GM21528 (cell line): Measurements from ENCODE around the gene AP2A2.

ENCODE experiments used
- ATAC-seq: cut with Tn5 transposase; IDR thresholded peaks from one replicate; pipeline ENCODE4 v1.9.1; 2021; ENCODE audit warnings: mild to moderate bottlenecking, moderate library complexity; ENCODE audit not compliant: unreplicated experiment, low FRiP score

Gene AP2A2

DNA sequence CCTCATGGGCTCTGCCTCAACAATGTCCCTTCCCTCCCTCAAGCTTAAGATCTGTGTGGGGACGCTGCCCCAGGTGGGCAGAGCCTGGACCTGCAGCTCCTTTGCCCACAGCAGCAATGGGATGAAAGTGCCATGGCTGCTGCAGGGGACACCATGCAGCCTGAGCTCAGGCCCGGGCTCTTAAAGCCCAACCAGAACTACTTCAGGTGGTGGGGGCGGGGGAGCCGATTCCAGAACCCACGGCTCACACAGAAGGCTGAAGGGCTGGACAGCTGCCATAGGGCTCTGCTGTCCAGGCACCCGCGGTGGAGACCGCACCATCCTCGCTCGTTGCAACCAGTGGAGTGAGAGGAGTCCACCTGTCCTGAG is 27.5 kb upstream of the AP2A2 start:
- ATAC-seq: no peak

DNA sequence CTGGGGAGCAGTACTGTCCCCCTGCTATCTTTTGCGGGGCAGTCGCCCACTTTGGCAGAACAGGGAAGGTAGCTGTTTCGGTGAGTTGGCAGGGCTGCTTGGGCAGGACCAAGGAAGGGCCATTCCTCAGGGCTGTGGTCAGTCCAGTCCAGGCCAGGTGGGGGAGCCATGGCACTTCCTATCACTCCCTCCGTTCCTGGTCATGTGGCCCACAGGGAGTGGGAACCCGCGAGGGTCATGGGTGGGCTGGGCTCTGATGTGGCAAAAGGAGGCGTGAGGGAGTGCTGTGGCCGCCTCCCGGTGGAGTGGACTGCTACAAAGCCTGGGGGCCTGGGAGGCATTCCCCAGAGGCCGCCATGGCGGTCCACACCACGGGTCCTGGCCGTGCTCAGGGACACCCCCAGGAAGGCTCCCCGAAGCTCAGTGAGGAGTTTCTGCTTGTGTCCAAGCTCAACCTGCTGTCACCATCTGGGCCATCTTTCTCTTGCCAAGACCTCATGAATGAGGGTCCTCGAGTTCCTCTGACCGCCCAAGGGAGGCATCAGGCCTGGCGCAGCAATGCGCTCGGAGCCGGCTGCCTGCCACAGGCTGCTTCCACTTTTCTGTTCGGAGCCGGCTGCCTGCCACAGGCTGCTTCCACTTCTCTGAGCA is 27.0 kb upstream of the AP2A2 start:
- ATAC-seq: no peak

DNA sequence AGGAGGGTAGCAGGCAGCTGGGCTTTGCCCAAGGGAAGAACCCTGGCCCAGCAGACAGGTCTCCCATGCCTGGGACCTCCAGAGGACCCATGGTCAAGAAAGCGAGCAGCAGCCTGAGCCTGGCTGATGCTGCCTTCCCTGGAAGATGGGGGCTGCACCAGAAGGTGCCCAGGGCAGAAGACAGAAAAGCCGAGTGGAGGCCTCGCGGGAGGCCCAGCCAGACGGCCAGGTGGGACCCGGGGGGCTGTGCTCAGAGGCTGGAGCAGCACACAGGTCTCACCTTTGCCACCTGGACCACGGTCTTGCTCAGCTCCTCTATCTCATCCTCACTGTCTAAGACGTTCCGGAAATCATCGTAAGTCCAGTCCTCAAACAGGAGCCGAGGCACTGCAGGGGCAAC is 25.9 kb upstream of the AP2A2 start:
- ATAC-seq: no peak

DNA sequence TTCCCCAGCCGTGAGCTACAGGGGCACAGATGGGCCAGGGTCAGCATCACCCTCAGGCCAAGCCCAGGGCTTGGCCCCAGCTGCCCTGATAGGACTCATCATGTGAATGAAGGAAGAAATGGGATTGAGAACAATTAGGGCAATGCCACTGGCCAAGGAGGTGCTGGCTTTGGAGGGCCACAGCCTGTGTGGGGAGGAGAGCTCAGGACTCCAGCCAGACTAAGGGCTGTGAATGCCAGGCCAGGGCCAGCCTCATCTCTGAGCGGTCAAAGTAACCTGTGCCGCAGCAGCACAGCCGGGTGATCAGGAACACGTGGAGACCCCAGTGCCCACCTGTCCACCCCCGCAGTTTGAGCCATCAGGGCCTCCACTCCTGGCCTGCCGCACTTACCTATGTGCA is 25.1 kb upstream of the AP2A2 start:
- no peak for ATAC-seq

DNA sequence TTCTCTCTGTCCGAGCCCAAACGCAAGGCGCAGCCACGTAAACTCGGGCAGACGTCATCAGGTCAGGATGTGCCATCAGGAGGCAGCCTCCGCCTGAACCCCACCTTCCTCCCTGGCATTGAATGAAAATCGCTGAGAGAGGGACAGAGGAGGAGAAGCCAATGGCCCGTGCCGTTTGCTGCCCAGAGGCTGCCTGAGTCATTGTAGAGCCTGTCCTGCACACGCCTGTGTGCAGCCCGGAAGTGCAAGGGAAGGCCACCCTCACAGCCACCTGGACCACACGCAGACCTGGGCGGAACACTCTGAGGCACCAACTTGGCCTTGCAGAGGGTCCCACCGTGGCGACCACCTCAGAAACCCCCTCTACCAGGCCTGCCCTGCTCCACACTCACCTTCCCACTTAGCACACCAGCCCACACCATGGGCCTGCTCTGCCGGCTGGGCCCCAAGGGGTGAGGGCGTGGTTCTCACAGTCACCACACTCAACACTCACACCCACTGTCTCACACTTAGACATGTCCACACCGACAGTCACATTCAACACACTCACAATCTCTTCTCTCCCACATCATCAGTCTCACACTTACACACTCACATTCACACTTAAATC is 24.1 kb upstream of the AP2A2 start:
- no peak for ATAC-seq

DNA sequence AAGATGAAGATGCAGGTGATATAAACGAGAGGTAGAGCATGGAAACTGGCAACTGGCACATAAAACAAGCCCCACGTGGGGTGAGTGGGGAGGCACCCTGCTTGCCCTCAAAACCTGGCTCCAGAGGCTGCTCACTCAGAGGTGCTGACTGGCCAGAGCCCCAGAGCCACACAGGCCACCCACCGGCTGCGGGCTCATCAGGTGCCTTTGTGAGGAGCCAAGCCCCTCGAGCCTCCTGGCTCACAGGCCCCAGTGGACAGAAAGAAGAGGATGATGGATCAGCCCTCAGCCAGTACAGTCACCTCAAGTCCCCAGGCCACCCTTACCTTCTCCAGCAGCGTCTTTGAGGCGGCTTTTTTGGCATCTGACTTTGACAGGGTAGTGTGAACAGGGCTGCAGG is 21.3 kb upstream of the AP2A2 start:
- ATAC-seq: no peak

DNA sequence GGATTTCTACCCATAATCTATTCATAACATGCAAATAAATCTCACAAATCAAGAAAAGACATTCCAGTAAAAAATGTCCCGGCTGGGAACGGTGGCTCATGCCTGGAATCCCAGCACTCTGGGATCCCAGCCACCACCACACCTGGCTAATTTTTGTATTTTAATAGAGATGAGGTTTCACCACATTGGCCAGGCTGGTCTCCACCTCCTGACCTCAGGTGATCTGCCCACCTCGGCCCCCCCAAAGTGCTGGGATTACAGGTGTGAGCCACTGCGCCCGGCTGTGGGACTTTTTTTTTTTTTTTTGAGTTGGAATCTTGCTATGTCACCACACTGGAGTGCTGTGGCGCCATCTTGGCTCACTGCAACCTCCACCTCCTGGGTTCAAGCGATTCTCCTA is 19.7 kb upstream of the AP2A2 start:
- ATAC-seq: no peak

DNA sequence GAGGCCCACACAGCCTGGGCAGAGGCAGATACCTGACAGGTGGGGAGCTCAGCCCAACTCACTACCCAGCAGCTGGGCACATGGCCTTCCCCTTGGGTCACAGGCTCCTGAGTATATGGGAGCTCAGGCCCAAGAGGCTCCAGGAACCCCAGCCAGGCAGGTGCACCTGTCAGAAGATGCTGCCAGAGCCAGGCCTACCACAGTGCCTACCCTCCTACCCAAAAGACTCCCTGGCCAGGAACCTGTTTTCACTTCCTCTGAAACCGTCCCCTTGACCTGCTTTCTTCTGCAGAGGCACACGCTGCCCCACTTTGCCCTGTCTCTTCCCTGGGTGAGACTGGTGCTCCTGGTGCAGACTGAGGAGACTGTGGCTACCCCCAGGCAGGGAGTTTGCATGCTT is 18.0 kb upstream of the AP2A2 start:
- no peak for ATAC-seq

DNA sequence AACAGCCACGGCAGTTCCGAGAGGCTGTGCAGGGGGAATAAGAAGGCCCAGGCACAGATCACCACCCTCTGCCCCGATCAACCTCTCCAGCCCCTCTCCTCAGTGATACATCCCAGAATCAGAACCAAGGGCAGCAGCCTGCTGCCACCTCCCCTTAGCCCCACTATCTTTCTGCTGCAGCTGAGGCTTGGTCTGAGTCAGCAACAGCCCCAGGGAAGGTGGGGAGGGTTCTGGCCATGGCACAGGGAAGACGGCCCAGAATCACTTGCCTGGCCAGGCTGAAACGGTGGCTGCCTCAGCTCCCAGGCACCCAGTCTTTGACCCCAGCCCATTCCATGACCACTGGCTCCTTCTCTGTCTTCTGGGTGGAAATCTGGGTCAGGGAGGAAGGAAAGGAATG is 17.4 kb upstream of the AP2A2 start:
- no peak for ATAC-seq

DNA sequence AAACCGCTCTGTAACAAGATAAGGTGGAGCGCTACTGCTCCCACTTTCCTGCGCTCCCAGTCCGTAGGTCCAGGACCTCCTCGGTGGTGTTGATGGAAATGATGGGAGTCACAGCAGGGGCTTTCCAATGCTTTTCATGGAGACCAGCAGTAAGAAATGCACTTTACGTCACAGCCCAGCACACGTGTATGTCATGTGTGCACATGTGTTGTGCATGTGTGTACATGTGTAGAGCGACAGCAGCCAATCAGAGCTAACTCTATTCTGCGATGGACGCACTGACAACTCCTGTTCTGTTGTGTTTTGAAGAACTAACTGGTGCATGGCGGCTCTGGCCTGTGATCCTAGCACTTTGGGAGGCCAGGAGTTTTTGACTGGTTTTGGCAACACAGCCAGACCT is 16.3 kb upstream of the AP2A2 start:
- no peak for ATAC-seq

DNA sequence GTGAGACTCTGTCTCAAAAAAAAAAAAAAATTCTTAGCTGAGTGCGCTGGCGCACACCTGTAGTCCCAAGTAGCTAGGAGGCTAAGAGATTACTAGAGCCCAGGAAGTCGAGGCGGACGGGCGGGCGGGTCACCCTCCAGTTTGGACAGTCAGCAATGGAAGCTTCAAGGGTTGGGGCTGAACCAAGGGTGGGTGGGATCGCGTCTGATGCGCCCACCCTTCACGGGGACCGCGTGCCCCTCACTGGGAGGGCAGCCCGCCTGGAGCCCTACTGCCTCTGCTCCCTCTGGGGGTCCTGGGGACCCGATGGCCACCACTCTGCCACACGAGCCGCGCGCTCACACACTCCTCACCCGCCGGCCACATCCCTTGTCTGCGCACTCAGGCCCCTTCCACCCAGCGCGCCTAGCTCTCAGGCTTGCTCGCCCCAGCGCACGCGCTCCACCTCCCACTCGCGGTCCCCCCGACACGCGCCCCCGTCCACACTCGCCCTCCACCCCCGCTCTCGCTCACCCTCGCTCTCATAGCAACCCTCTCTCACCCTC is 15.6 kb upstream of the AP2A2 start:
- ATAC-seq: peak; percentile 20

DNA sequence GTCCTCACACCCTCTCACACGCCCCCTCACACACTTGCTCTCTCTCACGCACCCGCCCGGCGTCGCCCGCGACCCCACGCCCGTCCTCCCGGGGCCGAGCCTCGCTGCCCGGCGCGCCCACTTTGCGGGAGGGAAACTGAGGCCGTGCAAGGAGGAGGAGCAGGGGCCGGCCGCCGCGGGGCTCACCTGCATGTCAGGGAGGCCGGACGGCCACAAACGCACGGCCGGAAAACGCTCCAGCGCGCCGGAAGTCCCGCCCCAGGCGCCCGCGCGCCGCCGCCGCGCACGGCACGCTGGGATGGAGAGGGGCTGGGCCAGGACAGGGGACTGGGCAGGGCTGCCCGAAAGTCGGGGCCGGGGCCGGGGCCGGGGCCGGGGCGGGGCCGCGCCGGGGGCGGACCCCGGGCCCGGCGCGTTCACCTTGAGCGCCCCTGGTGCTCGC is 15.1 kb upstream of the AP2A2 start, which contains the start of gene CHID1:
Gene CHID1, minus strand, starts transcription at position 222 of the 442 bp plus-strand sequence. CDS start 5,994 bp downstream, outside the sequence.
- ATAC-seq: peak; percentile 80

DNA sequence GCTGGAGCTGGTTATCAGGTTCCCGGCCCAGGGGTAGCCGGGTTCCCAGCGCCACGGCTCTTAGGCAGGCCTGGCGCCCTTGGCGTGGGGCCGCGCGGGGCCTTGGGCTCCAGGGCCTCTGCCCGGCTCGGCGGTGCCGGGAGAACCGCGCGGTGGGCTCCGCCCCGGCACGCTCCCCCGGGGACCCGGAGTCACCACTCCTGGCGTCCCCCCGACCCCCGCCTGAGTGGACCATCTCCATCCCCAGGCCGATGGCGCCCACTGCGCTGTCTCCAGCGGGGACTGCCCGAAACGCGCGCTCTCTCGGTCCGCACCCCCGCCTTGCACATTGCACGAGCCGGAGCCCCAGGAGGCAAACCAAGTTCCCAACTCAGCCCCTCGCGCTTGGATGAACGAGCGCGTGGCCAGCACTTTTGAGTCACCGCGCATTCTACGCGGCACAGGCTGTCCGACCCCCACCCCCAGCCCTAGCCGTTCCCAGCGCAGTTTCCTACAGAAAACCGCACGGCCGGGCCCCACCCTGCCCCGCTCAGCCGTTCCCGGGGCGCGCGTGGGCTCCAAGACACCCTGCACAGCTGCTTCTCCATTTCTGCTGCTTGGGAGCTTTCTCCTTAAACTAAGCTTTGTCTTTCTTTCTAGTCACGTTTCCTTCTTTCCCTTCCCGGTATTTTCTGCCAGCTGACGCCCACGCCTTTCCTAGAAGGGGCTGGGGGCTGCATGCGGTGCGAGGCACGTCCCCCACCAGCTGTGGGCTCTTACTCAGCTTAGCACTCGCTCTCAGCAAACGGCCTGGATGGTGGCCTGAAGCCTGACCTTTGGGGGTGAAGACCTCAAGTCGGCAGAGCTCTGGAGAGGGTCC is 14.4 kb upstream of the AP2A2 start:
- peak; percentile 44 for ATAC-seq

DNA sequence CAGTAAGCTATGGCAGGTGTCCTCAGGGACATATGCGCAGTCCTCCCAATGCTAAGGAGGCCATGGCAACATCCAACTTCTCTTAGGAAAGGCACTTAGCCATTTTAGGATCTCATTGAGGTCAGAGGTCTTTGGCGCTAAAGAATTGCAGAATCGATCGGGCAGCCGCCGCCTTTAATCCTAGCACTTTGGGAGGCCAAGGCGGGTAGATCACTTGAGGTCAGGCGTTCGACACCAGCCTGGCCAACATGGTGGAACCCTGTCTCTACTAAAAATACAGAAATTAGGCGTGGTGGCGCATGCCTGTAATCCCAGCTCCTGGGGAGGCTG is 13.8 kb upstream of the AP2A2 start:
- no peak for ATAC-seq

DNA sequence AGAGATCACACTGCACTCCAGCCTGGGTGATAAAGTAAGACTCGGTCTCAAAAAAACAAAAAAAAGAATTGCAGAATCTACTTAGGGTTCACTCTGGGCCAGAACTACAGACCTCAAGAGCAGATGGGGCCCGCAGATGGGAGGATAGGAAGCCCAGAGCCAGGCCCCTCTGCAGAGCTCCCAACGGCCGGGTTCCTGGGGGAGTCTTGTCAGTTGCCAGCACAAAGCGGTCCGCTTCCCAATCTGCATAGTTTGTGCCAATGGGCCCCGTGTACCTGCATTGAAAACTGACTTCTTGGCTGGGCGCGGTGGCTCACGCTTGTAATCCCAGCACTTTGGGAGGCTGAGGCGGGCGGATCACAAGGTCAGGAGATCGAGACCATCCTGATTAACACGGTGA is 13.4 kb upstream of the AP2A2 start:
- no peak for ATAC-seq

DNA sequence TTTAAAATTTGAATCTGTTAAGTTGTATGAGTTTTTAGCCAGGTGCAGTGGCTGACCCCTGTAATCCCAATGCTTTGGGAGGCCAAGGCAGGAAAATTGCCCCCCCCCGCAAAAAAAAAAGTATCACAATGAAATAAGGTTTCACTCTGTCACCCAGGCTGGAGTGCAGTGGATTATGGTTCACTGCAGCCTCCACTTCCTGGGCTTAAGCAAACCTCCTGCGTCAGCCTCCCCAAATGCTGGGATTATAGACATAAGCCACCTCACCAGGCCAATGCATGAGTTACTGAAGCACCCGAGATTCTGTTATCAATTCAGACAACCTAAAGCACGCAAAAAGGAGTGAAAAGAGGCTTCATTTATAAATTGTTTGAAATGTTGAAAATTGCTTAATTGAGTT is 12.6 kb upstream of the AP2A2 start:
- ATAC-seq: no peak

DNA sequence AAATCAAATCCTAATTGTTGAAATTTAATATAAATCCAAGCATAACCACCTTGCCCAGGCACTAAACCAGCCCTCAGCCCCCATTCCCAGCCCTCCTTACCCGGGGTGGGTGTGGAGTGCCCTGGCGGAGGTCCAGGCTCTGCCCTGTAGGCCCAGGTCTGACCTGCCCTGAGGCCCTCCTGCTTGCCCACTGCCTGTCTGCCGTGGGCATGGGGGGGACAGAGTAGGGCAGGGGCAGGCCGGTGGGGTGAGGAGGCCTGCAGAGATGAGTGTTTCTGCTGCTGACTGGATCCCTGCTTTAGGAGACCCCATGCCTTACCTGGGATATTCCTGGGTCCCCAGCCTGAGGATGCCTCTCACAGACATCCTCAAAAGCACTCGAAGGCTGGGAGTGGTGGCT is 11.5 kb upstream of the AP2A2 start:
- no peak for ATAC-seq

DNA sequence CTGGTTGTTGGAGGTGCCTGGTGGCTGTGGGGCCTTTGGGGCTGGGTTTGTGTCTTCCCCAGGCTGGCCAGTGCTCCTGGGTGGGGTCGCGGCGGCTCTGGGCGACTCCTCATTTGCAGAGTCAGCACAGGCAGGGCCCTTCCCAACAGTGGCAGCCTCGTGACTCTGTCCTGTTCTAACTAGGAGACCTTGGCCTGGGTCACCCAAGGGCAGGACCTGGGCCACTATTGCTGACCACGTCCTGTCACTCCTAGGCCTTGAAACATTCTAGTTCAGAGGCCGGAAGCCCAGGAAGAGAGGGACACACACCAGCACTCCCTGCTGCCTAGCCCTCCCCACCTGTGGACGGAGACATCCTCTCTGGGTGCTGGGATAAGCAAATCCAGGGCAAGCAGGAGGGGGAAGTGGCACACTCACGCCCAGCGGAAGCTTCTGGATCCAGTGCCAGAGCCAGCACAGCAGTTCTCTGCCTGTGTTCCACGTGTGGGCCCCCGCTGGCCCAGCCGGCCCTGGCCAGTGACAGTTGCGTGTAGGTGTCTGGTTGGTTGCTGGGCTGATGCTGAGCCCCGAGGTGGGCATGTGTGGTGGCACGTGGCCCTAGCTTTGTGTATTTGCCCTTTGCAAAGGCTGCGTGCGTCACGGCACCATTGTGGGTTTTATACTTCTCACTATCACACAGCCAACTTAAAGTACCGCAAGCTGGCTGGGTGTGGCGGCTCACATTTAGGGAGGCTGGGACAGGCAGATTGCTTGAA is 10.7 kb upstream of the AP2A2 start:
- no peak for ATAC-seq

DNA sequence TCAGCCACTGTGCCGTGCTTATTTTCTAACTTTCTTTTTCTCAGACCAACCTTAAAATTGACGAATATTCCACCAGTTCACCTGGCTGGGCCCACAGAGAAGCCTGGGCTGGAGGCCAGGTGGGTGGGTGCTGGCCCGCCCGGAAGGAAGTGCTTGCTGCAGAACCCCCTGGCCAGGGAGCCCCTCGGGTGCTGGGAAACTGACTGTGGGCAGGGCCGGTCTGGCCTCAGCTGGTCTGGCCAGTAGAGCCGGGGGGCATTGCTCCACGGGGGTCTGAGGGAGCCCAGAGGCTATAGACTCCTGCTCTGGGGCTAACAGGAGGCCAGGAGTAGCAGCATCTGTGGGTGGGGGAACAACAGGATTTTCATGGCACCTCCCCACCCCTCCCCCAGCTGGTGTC is 8.2 kb upstream of the AP2A2 start:
- ATAC-seq: no peak

DNA sequence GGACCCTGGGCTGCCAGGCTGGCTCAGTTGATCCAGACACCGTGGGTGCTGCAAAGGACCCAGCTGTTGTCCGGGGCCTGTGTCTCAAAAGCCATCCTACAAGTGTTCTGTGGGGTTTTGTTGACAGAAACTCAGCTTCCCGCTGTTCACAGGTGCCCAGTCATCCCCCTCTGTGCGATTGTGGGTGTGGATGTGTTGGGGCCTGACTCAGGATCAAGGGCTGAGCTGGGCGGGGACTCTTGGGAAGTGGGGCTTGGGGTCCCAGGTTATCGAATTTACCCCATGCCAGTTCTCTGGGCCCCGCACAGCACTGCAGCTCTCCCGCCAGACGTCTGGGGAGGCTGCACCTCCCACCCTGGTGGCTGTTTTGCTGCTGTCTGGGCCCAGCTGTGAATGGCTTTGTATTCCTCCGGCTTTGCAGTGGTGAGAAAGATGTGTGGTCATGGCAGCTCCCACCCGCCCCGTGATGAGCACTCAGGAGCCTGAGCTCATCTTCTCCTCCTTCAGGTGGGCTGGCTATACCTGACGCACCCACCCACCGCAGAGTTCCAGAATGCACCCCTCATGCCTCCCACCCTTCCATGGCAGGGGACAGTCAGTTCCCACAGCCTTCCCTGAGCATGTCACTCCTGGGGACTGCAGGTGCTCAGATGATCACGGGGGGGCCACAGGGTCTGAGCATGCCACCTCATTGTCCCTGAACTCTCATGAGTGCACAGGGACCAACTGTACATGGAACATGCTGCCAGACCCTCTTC is 3.6 kb upstream of the AP2A2 start:
- ATAC-seq: no peak
